HG02943 (cell line): ENCODE data around the gene CTAG1A.
"Not testable (repeated sequence)": the region's sequence is repeated elsewhere in the genome, so short reads cannot be mapped to it uniquely, and the experiment has no call there.

ENCODE experiments used
- ATAC-seq: cut with Tn5 transposase; IDR thresholded peaks from one replicate; pipeline ENCODE4 v1.9.1; 2021; ENCODE audit warnings: mild to moderate bottlenecking, low read depth, moderate library complexity; ENCODE audit not compliant: unreplicated experiment

Gene CTAG1A

GRCh38 chrX:154584585-154585183 lies at the start of gene CTAG1A:
Gene CTAG1A (plus strand): TSS chrX:154585133. CDS start chrX:154585207, 74 bp downstream.
- ATAC-seq: not testable (repeated sequence)

- ATAC-seq: no peak
These were observed 49.0 kb upstream of the CTAG1A start for GRCh38 chrX:154535892-154536291.

DNA sequence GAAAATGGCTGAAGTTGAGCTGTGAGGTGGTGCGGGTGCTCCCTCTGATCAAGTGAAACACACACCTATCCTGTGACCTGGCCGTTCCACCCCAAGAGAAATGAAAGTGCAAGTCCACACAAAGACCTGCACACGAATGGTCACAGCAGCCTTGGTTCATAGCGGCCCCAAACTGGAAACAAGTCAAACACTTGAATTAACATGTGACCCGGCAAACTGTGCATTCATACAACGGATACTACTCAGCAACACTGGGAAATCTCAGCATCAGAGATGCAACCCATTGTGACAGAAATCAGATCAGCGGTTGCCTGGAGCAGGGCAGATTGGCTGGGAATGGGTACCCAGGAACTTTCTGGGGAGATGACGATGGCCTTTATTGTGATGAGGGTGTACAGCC lies 45.9 kb upstream of the CTAG1A start:
- no peak for ATAC-seq

GRCh38 chrX:154540365-154540764 lies 44.6 kb upstream of the CTAG1A start:
- ATAC-seq: not testable (repeated sequence)

GRCh38 chrX:154540897-154541535 lies 43.9 kb upstream of the CTAG1A start:
- ATAC-seq: no peak

- no peak for ATAC-seq
These were observed 43.4 kb upstream of the CTAG1A start for GRCh38 chrX:154541589-154541895.

GRCh38 chrX:154541896-154542722 lies 42.8 kb upstream of the CTAG1A start:
- ATAC-seq: no peak

GRCh38 chrX:154542723-154543424 lies 42.1 kb upstream of the CTAG1A start:
- ATAC-seq: no peak

GRCh38 chrX:154545673-154546274 lies 39.2 kb upstream of the CTAG1A start:
- ATAC-seq: no peak

DNA sequence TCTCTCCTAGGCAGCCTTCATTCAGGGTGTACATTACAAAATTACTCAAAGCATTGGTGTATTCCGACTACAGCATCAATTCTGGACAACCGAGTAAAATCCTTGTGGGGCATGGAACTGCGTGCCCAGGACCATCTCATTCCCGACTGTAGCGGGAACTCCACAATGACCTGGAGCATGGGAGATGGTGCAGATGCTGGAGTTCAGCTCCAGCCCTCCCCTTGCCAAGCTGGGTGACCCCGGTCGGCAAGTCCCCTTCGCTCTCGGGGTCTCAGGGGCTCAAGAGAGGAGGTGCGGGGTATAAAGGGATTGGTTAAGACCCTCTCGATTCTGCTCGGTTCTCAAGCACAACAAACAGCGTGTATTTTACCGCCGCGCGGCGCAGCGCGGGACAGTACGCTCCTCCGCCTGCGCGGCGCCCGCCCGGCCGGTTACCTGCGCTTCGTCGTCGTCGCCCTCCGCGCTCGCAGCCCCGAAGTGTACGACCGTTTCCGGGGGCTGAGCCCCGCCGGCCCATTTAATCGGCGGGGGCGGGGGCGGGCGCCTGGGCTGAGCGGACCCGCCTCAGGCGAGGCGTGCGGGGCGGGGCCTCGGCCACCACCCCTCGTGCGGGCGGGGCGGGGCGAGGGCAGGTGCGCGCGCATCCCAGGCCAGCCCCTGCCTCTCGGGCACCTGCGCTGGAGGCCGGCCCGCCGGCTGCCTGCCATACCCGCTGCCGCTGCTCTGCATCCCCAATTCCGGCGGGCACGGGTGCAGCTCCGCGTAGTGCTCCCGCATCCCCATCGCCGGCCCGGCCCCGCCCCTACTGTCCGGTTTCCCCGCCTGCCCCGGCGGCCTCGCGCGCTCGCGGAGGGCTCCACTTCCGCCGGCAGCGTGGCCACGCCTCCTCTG lies 38.3 kb upstream of the CTAG1A start, which contains the start of gene G6PD:
TSS of gene G6PD (minus strand) at position 493 of the 891 bp plus-strand sequence. CDS start 691 bp downstream, outside the sequence.
- peak; percentile 39 for ATAC-seq

DNA sequence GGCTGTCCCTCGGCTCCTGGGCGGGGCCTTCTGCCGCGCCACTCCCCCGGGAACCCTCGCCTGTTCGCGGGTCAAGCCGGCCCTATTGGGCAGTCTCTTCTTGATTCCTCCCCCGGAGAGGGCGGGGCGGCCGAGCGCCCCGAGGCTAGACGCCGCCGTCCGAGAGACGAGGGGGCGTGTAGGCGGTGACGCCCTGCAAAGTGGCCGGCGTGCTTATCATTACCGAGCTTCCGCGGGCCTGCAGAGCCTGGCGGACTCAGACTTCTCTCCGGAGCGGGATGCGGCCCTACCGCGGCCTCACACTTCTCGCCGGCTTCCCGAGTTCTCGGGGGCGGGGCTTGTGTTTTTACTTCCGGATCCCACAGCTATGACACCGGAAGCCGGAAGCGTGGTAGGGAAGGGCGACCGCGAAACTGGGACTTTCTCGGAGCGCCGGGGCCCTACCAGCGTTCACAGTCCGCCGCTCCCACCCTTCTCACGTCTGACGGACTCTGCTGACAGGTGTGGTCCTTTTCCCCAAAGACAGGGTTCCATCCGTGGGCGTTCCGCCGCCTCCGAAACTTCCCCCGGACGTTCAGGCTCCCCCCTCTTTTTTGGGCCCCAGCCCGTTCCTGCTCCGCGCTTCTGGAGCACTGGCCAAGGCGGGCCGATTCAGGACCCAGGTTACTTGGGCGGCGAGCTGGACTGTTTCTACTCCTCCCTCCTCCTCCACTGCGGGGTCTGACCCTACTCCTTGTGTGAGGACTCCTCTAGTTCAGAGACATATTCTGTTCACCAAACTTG lies 37.5 kb upstream of the CTAG1A start, which contains the start of gene IKBKG:
TSS of gene IKBKG (plus strand) at position 376 of the 783 bp plus-strand sequence. CDS start 4,383 bp downstream, outside the sequence.
- ATAC-seq: peak; percentile 73

DNA sequence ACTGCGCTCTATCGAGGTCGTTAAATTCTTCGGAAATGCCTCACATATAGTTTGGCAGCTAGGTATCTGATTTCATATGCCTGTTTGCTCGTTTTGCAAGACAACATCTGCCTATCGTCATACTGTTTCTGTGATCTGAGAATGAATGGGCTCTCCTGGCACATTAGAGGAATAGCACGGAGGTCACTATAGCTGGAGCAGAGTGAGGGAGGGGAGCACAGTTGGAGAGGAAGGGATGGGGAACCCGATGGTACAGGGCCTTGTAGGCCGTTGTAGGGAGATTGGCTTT lies 37.0 kb upstream of the CTAG1A start:
- no peak for ATAC-seq

DNA sequence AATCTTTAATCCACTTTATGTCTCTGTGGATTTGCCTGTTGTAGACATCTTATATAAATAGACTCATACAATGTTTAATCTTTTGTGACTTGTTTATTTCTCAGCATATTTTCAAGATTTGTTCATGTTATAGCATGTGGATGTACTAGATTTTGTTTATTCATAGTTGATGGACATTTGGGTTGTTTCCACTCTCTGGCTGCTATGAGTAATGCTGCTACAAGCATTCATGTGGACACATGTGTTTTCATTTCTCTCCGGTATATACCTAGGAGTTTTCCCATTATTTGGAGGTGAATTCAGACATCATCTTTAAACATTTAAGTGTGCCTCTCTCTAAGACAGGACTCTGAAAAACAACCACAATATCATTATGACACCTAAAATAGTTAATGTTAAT lies 35.2 kb upstream of the CTAG1A start:
- no peak for ATAC-seq

DNA sequence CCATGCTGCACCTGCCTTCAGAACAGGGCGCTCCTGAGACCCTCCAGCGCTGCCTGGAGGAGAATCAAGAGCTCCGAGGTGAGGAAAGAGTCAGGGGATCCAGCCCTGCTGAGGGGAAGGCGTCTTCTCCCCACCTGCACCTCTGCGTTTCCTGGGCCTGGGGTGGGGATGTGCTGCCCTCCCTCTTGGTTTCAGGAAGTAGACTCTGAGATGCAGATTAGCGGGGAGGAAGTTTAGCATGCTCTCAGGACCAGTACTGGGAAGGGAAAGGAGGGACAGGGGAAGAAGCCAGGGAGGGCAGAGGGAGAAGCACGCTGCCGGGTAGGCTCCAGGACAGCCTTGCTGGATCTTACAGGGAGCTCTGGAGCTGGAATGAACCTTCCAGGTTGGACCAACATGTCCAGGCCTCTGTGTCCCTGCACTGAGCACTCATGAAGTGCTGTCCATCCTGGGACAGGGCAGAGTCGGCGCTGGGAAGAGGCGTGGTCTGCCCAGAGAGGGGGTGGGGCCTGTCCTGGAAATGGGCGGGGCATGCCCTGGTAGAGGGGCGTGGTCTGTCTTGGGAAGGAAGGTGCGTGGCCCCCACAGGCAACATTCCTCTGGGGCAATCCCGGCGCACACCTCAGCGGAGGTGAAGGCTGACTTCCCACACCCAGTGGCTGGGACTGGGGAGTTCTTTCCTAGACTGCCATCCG lies 32.7 kb upstream of the CTAG1A start:
- not testable (repeated sequence) for ATAC-seq

DNA sequence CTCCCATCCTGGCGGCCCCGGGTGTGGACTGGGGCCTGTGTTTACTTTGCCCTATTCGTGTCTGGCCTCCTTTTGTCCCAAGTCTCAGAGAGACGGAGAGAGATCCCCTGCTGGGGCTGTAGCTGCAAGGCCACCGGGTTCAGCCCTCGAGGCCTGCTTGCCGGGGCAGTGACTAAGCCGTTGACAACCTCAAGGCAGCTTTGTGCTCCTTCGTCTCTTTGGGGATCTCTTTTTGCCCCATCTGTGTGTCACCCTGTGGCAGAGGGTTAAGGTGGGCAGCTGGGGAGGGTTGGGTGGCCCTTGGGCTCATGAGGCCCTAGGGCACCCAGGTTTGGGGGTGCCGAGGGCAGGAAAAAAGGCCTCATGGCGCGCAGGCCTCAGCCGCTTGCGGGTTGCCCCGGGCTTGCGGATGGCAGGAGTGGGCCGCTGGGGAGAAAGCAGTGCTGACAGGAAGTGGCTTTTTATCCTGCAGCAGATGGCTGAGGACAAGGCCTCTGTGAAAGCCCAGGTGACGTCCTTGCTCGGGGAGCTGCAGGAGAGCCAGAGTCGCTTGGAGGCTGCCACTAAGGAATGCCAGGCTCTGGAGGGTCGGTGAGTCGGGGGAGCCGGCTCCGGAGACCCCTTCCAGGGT lies 26.8 kb upstream of the CTAG1A start:
- ATAC-seq: not testable (repeated sequence)

DNA sequence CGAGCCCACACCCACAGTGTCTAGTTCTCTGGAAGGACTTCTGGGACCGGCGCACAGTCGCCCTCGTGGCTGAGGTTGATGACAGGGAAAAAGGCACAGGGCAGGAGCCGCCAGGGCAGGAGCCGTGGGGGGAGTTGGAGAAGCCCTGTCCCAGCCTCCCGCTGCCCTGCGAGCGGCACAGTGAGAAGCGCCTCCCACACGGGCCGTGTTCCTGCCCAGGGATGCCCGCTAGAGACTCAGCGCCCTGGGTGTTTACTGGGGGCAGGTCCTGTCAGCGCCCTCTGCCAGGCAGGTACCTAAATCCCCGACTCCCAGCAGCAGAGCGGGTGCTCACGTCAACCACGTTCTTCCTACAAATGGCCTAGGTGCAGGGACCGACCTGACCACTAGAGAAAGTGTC lies 26.0 kb upstream of the CTAG1A start:
- not testable (repeated sequence) for ATAC-seq

GRCh38 chrX:154560326-154560725 lies 24.6 kb upstream of the CTAG1A start:
- not testable (repeated sequence) for ATAC-seq

- not testable (repeated sequence) for ATAC-seq
These were observed 22.6 kb upstream of the CTAG1A start for GRCh38 chrX:154562295-154562694.
